ENCODE data around the gene LPCAT4. TPM values are rescaled to one million over a fixed set of nuclear protein-coding genes. Genes with fewer than 3 reads are reported as not detected.

The LPCAT4 gene
- total RNA-seq, 4 donors from 2014 or later = 1.7 to 7.4 (median 4.0) TPM

DNA sequence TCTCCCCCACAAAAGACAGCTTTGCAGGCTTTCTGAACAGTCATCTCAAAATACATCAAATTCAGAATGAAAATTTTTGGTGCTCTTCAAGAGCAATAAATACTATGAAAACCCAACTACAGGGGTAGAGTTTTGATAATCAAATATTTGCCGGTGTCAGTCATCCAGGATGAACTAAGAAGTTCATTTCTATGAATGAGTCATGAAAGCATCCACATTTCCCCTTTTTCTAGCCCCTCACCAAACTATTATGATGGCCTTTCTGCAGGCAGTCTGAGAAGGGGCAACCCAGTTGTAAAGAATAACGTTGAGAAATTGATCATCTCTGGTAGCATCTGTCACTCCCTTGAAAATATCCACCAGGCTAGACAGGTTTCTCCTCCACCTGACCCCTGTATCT lies 3.1 kb upstream of the LPCAT4 start:
- Histone ChIP-seq H3K4me3 (no peak overlapping the region), H3K4me1 (peaks cover 14 to 21% of the 10 kb centered on the region in 2 donors), H3K27ac (no peak overlapping the region), H3K36me3 (no peaks in the 10 kb centered on the region), H3K27me3 (no peaks in the 10 kb centered on the region), H3K9me3 (no peaks in the 10 kb centered on the region)
- in situ Hi-C loops (cut with MboI; ENCODE audit: low sequenced_read_pairs in 4 of 4) = loop anchor here in 1 of 4 donors (25.0 kb wide), 3 partner anchors 133 to 617 kb away; partner anchors contain the start of genes EMC4 and ZNF770
- intact Hi-C loops (cut with DNase I; ENCODE audit: low total_unique reads) = loop anchor here (10.0 kb wide), 1 partner anchor 95 kb away; no protein-coding TSS in a partner anchor
- ATAC-seq = no peak
- TF ChIP-seq, protein P1, sequence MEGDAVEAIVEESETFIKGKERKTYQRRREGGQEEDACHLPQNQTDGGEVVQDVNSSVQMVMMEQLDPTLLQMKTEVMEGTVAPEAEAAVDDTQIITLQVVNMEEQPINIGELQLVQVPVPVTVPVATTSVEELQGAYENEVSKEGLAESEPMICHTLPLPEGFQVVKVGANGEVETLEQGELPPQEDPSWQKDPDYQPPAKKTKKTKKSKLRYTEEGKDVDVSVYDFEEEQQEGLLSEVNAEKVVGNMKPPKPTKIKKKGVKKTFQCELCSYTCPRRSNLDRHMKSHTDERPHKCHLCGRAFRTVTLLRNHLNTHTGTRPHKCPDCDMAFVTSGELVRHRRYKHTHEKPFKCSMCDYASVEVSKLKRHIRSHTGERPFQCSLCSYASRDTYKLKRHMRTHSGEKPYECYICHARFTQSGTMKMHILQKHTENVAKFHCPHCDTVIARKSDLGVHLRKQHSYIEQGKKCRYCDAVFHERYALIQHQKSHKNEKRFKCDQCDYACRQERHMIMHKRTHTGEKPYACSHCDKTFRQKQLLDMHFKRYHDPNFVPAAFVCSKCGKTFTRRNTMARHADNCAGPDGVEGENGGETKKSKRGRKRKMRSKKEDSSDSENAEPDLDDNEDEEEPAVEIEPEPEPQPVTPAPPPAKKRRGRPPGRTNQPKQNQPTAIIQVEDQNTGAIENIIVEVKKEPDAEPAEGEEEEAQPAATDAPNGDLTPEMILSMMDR (IDR thresholded peaks at IDR 0.05 in 4 of 5, conservative IDR thresholded peaks at IDR 0.05 in 1 of 5) = no peak
- TF ChIP-seq POLR2A (IDR thresholded peaks at IDR 0.05) = no peak
- DNase-seq = no peak

DNA sequence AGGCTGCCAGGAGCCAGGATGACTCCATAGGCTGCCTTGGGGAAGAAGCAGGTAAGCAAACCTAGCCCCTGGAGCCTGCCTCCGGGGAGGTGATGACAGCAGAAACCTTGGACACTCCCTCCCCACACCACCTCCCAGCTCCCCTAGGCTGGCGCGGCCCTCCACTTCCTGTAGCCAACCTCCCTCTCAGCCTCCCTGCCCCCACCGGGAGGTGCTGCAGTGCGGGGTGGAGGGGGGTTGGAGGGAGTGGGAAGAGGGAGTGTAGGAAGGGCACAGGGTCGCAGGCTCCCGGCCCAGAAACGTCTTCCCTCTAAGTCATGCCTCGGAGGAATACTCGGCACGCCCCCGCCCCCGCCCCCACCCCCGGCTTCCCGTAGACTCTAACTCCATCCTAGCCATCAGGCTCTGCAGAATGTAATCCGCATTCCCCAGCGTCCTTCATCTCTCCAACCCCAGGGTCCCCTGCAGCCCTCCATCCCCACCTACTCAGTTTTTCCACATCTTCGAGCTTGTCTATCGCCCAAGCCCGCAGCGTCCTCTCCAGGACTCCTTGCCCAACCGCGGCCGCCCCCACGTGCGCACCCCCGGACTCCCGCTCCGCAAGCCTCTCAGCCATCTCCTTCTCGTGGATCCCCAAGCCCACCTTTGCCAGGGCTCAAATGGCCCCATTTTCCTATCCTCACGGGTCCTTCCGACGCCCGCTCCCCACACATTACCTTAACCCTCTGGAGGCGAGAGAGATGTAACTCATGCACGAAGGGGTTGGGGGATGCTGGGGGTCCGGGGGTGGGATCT lies 528 bp downstream of the LPCAT4 start:
- DNase-seq (peak in 1 of 2 donors; percentile 38), ATAC-seq (peak; percentile 5 to 14)
- peak overlapping the region; percentile 44 to 99 (median 96) for H3K27ac ChIP-seq
- H3K9me3 ChIP-seq = no peaks in the 10 kb centered on the region
- intact Hi-C loops (cut with DNase I; ENCODE audit: low total_unique reads) (loop anchor here (1.0 to 5.0 kb wide), 2 partner anchors 23 to 124 kb away; partner anchors contain the start of genes NOP10 and NUTM1), in situ Hi-C loops (cut with MboI; ENCODE audit: low sequenced_read_pairs in 4 of 4) (loop anchor here in 2 of 4 donors (10.0 to 25.0 kb wide), 4 partner anchors 122 to 621 kb away; partner anchors contain the start of genes EMC4 (in 1 of the 2) and ZNF770 (in 1 of the 2))
- peak overlapping the region; percentile 88 to 98 (median 92) for H3K4me3 ChIP-seq
- no peaks in the 10 kb centered on the region for H3K27me3 ChIP-seq
- no peak for TF ChIP-seq POLR2A (IDR thresholded peaks at IDR 0.05)
- TF ChIP-seq, protein P1 (IDR thresholded peaks at IDR 0.05 in 4 of 5, conservative IDR thresholded peaks at IDR 0.05 in 1 of 5) = no peak
- H3K4me1 ChIP-seq = peaks cover 14 to 21% of the 10 kb centered on the region in 2 donors
- no peaks in the 10 kb centered on the region for H3K36me3 ChIP-seq

DNA sequence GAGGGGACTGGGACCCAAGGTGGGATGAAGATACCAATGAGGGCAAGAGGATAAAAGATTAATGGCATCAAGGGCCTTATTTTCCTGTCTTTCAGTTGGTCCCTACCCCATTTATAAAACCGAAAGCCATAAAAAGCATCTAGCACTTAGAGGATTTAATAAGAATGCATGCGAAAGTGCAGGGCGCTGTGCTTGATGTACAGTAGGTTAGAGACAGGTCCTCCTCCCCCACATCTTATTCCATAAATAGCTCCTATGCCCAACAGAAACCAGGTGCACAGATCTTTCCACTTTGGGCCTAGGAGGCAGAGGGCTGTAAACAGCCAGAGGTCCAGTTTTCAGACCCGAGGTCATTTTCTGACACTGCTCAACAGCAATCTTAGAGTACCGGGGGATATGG lies 1.2 kb downstream of the LPCAT4 start:
- H3K27ac ChIP-seq = peak overlapping the region; percentile 44 to 99 (median 96)
- intact Hi-C loops (cut with DNase I; ENCODE audit: low total_unique reads) = loop anchor here (5.0 kb wide), 1 partner anchor 124 kb away; no protein-coding TSS in a partner anchor
- DNase-seq = no peak

DNA sequence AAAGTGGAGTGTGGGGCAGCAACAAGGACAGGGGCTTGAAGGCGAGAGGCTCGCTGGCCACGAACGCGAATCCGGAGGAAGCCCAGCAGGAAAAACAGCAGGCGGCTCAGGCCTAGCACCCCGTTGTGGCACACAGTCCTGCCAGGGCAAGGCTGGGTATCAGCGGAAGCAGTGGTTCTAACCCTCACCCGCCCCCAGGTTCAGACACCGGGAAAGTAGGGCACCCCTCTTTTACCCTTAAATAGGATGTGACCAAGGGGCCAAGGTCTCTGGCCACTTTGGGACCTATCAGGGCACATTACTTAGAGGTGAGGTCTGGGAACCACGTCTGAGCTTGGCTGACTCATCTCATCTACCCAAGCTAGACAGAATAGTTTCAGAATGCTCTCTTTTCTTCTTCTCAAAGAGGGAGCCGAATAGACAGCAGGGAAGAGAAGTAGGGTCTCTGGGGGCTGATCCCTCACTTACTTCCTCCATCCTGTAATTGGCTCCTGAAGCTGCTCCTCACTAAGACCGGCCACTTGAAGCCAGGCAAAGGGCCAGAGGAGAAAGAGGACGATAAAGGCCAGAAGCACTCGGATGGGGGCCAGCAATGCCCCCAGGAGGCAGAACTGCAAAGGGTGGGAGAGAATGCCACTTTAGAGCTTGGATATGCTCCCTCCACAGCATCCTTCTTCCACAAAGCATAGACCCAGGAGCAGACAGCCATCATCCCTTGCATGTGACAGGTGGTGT lies 1.7 kb downstream of the LPCAT4 start:
- ATAC-seq (no peak), DNase-seq (no peak)
- no peak overlapping the region for H3K27ac ChIP-seq
- no peaks in the 10 kb centered on the region for H3K36me3 ChIP-seq
- H3K27me3 ChIP-seq = no peaks in the 10 kb centered on the region
- intact Hi-C loops (cut with DNase I; ENCODE audit: low total_unique reads) (loop anchor here (5.0 kb wide), 1 partner anchor 123 kb away; no protein-coding TSS in a partner anchor), in situ Hi-C loops (cut with MboI; ENCODE audit: low sequenced_read_pairs in 4 of 4) (loop anchor here in 2 of 4 donors (10.0 to 25.0 kb wide), 4 partner anchors 120 to 622 kb away; partner anchors contain the start of genes EMC4 (in 1 of the 2) and ZNF770 (in 1 of the 2))
- H3K4me3 ChIP-seq = peak overlapping the region in 1 of 4 donors; percentile 92
- H3K9me3 ChIP-seq = no peaks in the 10 kb centered on the region
- peaks cover 14 to 21% of the 10 kb centered on the region in 2 donors for H3K4me1 ChIP-seq
- TF ChIP-seq, protein P1 (IDR thresholded peaks at IDR 0.05 in 4 of 5, conservative IDR thresholded peaks at IDR 0.05 in 1 of 5) = no peak
- no peak for TF ChIP-seq POLR2A (IDR thresholded peaks at IDR 0.05)

More for the DNA sequence above, 1.2 kb downstream of the LPCAT4 start:
- TF ChIP-seq POLR2A (IDR thresholded peaks at IDR 0.05) = no peak
- TF ChIP-seq, protein P1 (IDR thresholded peaks at IDR 0.05 in 4 of 5, conservative IDR thresholded peaks at IDR 0.05 in 1 of 5) = no peak
- Histone ChIP-seq H3K36me3 (no peaks in the 10 kb centered on the region), H3K4me1 (peaks cover 14 to 21% of the 10 kb centered on the region in 2 donors), H3K9me3 (no peaks in the 10 kb centered on the region), H3K4me3 (peak overlapping the region; percentile 88 to 98 (median 92)), H3K27me3 (no peaks in the 10 kb centered on the region)
- no peak for ATAC-seq
- in situ Hi-C loops (cut with MboI; ENCODE audit: low sequenced_read_pairs in 4 of 4) = loop anchor here in 2 of 4 donors (10.0 to 25.0 kb wide), 4 partner anchors 121 to 621 kb away; partner anchors contain the start of genes EMC4 (in 1 of the 2) and ZNF770 (in 1 of the 2)

Data from gastrocnemius medialis (tissue), 4 donors.